Spleen (tissue), 11 donors: ENCODE data around the gene SLC13A3. TPM values are rescaled to one million over a fixed set of nuclear protein-coding genes. Genes with fewer than 3 reads are reported as not detected.
"Not testable (repeated sequence)": the region's sequence is repeated elsewhere in the genome, so short reads cannot be mapped to it uniquely, and the experiment has no call there.

Source experiments
- DNase-seq: peaks from one replicate; pipeline ENCODE4 v3.0.0-alpha.2; 2020
- H3K27ac ChIP-seq, 8 donors: fragments of 200-600 bp; sonication (generic) in 7 of 8; 1 replicate in 4 of 8; 2 replicates in 4 of 8; pipeline versions ENCODE4 v1.5.0 to v1.8.0; 2016 to 2021; ENCODE audit warnings: inconsistent platforms in 4 of 8, mild to moderate bottlenecking in 4 of 8, moderate library complexity in 1 of 8
- H3K27me3 ChIP-seq, 7 donors: fragments of 200-600 bp; sonication (generic) in 6 of 7; replicated peaks in 1 of 7; 1 replicate in 4 of 7; 2 replicates in 3 of 7; pipeline versions ENCODE4 v1.5.0 to v1.8.0; 2016 to 2021; ENCODE audit warnings: inconsistent platforms in 3 of 7, mild to moderate bottlenecking in 1 of 7
- H3K36me3 ChIP-seq, 6 donors: fragments of 200-600 bp; sonication (generic) in 5 of 6; 1 replicate in 4 of 6; 2 replicates in 2 of 6; pipeline versions ENCODE4 v1.5.0 to v1.8.0; 2016 to 2021; ENCODE audit warnings: inconsistent platforms in 2 of 6
- H3K4me1 ChIP-seq, 6 donors: fragments of 200-600 bp; sonication (generic) in 5 of 6; 1 replicate in 3 of 6; 2 replicates in 3 of 6; pipeline versions ENCODE4 v1.5.0 to v1.8.0; 2016 to 2021; ENCODE audit warnings: inconsistent platforms in 3 of 6
- H3K4me3 ChIP-seq, 8 donors: fragments of 200-600 bp; sonication (generic) in 7 of 8; 1 replicate in 4 of 8; 2 replicates in 4 of 8; pipeline versions ENCODE4 v1.5.0 to v1.8.0; 2016 to 2021; ENCODE audit warnings: inconsistent platforms in 4 of 8, mild to moderate bottlenecking in 4 of 8, moderate library complexity in 2 of 8
- H3K9me3 ChIP-seq, 8 donors: fragments of 200-600 bp; sonication (generic) in 7 of 8; 1 replicate in 4 of 8; 2 replicates in 4 of 8; pipeline versions ENCODE4 v1.5.0 to v1.8.0; 2016 to 2021; ENCODE audit warnings: inconsistent platforms in 4 of 8
- POLR2A ChIP-seq, 3 donors: fragments of 450-650 bp; IDR thresholded peaks; one replicate each; pipeline ENCODE4 v1.5.1; 2017; ENCODE audit warnings: antibody characterized with exemption in 3 of 3, mild to moderate bottlenecking in 1 of 3
- POLR2AphosphoS5 ChIP-seq, 3 donors: sonication (generic); formaldehyde crosslinking; IDR thresholded peaks; one replicate each; pipeline ENCODE4 v1.5.1; 2017; ENCODE audit warnings: antibody characterized with exemption in 3 of 3
- WGBS, 5 donors: extraction: QIAGEN DNeasy Blood & Tissue Kit in 3 of 5; methylation state at CpG; one replicate each; pipeline versions ENCODE4 v1.1.5 to v1.1.7; 2013 to 2018; 5-methylcytosine and 5-hydroxymethylcytosine counted together
- intact Hi-C: fragments of 100-400 bp; cut with DNase I; formaldehyde crosslinking; loops from one replicate; pipeline ENCODE4 v1.15.0; 2023; ENCODE audit warnings: low total_unique reads
- polyA plus RNA-seq, 3 donors: library from polyadenylated mRNA; stranded (reverse); fragments of 200-250 nt; gene quantifications; one replicate each; pipeline ENCODE4 v1.2.1, GENCODE V29; 2013
- total RNA-seq, 7 donors: library from RNA; depleted of rRNA in 3 of 7; stranded (reverse); fragments of >200 nt in 3 of 7; fragmentation: NEBNext Ultra II Directional in 4 of 7; extraction: Animal tissue kit (Norgen Biotek cat#: 25700) in 4 of 7; gene quantifications; one replicate each; pipeline versions ENCODE4 v1.1.0 to v1.2.1, GENCODE V29; 2016 to 2021
- TF ChIP-seq, protein P1 (sequence below), 11 experiments: fragments of 200-600 bp in 7 of 11; fragments of 450-650 bp in 4 of 11; sonication (generic) in 4 of 11; IDR thresholded peaks in 8 of 11; conservative IDR thresholded peaks in 3 of 11; 1 replicate in 7 of 11; 2 replicates in 4 of 11; pipeline versions ENCODE4 v1.4.0 to v1.8.0; 2016 to 2021; ENCODE audit warnings: antibody characterized with exemption in 11 of 11, inconsistent platforms in 4 of 11, mild to moderate bottlenecking in 1 of 11
- donor health status: healthy with polysubstance abuse.
- donor health status: DM: no; HTN: no; CAD: no; lungs with moderate emphysema.
- donor health status: DM: no; HTN: no; CAD: no.
- donor health status: Bipolar disorder and iron deficiency.
- donor health status: healthy.
- donor health status: DM: no; HTN: no; CAD: no.
- donor health status: DM: yes; HTN: yes; CAD: no.

Gene SLC13A3
- total and polyA plus RNA-seq, 10 donors, result 0.16 to 1.7 (median 0.44) TPM; not detected in 1

GRCh38 chr20:46681032-46681854 lies 30.0 kb upstream of the SLC13A3 start:
- 48 to 52% (median 50%) methylated on average over 14 of the region's 14 CpGs for WGBS, 5 donors
- intact Hi-C loops, result loop anchor here (5.0 kb wide), 1 partner anchor 159 kb away; no protein-coding TSS in a partner anchor

DNA sequence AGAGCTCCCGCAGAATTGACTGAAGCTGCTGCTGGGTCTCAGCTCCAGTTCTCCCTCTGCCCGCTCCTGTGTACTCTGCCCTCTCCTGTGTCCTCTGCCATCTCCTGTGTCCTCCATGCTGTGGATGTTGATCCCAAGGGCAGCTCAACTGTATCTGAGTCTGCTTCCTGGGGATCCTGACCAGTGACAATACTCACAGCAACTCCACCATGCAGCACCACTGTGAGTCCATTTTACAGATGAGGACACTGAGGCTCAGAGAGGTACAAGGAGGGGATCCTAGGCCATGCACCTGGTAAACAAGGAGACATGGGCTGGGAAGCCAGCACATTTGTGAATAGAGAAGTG lies 29.4 kb upstream of the SLC13A3 start:
- intact Hi-C loops, result loop anchor here (5.0 kb wide), 1 partner anchor 158 kb away; no protein-coding TSS in a partner anchor
- no peak overlapping the region for H3K4me3 ChIP-seq
- no peaks in the 10 kb centered on the region for H3K9me3 ChIP-seq
- TF ChIP-seq POLR2AphosphoS5 (IDR thresholded peaks at IDR 0.05) (no peak), POLR2A (IDR thresholded peaks at IDR 0.05) (no peak)
- TF ChIP-seq, protein P1, sequence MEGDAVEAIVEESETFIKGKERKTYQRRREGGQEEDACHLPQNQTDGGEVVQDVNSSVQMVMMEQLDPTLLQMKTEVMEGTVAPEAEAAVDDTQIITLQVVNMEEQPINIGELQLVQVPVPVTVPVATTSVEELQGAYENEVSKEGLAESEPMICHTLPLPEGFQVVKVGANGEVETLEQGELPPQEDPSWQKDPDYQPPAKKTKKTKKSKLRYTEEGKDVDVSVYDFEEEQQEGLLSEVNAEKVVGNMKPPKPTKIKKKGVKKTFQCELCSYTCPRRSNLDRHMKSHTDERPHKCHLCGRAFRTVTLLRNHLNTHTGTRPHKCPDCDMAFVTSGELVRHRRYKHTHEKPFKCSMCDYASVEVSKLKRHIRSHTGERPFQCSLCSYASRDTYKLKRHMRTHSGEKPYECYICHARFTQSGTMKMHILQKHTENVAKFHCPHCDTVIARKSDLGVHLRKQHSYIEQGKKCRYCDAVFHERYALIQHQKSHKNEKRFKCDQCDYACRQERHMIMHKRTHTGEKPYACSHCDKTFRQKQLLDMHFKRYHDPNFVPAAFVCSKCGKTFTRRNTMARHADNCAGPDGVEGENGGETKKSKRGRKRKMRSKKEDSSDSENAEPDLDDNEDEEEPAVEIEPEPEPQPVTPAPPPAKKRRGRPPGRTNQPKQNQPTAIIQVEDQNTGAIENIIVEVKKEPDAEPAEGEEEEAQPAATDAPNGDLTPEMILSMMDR (IDR thresholded peaks at IDR 0.05 in 8 of 11, conservative IDR thresholded peaks at IDR 0.05 in 3 of 11), result no peak
- no peak for DNase-seq
- WGBS, 5 donors, result 90 to 100% (median 96%) methylated on average over 2 of the region's 2 CpGs
- no peaks in the 10 kb centered on the region for H3K27me3 ChIP-seq
- no peak overlapping the region for H3K27ac ChIP-seq
- H3K36me3 ChIP-seq, result peaks cover 0 to 35% (median 5%) of the 10 kb centered on the region in 6 donors
- H3K4me1 ChIP-seq, result peaks cover 4 to 48% (median 33%) of the 10 kb centered on the region in 6 donors

More at GRCh38 chr20:46681032-46681854, 30.0 kb upstream of the SLC13A3 start:
- Histone ChIP-seq H3K36me3 (peaks cover 0 to 41% (median 5%) of the 10 kb centered on the region in 6 donors), H3K27me3 (no peaks in the 10 kb centered on the region), H3K4me1 (peaks cover 7 to 54% (median 37%) of the 10 kb centered on the region in 6 donors), H3K9me3 (no peaks in the 10 kb centered on the region), H3K27ac (no peak overlapping the region), H3K4me3 (no peak overlapping the region)
- TF ChIP-seq POLR2AphosphoS5 (IDR thresholded peaks at IDR 0.05) (no peak), POLR2A (IDR thresholded peaks at IDR 0.05) (no peak)
- TF ChIP-seq, protein P1 (IDR thresholded peaks at IDR 0.05 in 8 of 11, conservative IDR thresholded peaks at IDR 0.05 in 3 of 11), result peak; percentile 72 to 91 (median 85)
- DNase-seq, result no peak

DNA sequence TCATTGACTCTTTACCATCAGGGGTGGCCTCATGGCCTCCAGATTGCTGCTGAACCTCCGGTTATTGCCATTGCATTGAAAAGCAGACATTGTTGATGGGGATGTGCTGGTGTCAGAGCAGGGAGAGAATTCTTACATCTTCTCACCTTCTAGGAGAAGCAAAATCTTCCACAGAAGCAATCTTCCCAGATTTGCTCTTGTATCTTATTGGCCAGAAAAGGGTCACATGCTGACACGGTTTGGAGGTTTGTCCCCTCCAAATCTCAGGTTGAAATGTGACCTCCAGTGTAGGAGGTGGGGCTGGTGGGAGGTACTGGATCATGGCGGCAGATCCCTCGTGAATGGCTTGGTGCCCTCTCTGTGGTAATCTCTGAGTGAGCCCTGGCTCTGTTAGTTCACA lies 27.3 kb upstream of the SLC13A3 start:
- intact Hi-C loops, result no loop called here
- WGBS, 5 donors, result 83 to 95% (median 90%) methylated on average over 4 of the region's 4 CpGs
- H3K27me3 ChIP-seq, result no peaks in the 10 kb centered on the region
- no peaks in the 10 kb centered on the region for H3K9me3 ChIP-seq
- TF ChIP-seq, protein P1 (IDR thresholded peaks at IDR 0.05 in 8 of 11, conservative IDR thresholded peaks at IDR 0.05 in 3 of 11), result no peak
- TF ChIP-seq POLR2AphosphoS5 (IDR thresholded peaks at IDR 0.05) (no peak), POLR2A (IDR thresholded peaks at IDR 0.05) (no peak)
- no peak for DNase-seq
- peaks cover 4 to 27% (median 23%) of the 10 kb centered on the region in 6 donors for H3K4me1 ChIP-seq
- no peak overlapping the region for H3K27ac ChIP-seq
- peaks cover 0 to 14% (median 3%) of the 10 kb centered on the region in 6 donors for H3K36me3 ChIP-seq
- H3K4me3 ChIP-seq, result no peak overlapping the region

GRCh38 chr20:46677608-46678007 lies 26.3 kb upstream of the SLC13A3 start:
- intact Hi-C loops, result no loop called here
- peaks cover 0 to 17% (median 13%) of the 10 kb centered on the region in 6 donors for H3K4me1 ChIP-seq
- WGBS, 5 donors, result 85 to 97% (median 95%) methylated on average over 5 of the region's 5 CpGs

DNA sequence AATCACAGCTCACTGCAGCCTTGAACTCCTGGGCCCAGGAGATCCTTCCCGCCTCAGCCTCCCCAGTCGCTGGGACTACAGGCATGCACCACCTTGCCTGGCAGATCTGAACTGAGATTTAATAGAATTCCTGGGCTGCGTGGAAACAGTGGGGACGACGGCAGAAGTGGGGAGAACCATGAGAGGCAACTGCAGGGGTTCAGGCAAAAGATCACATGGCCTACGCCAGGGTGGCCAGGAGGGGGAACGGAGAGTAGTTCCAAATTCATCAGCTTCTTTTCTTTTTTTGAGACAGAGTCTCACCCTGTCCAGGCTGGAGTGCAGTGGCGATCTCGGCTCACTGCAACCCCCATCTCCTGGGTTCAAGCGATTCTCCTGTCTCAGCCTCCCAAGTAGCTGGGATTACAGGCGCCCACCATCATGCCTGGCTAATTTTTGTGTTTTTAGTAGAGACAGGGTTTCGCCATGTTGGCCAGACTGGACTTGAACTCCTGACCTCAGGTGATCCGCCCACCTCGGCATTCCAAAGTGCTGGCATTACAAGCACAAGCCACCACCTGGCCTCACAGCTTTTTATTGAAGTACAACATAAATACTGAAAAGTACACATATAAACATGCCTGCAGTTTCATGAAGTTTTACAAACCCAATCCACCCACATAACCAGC lies 25.5 kb upstream of the SLC13A3 start:
- H3K9me3 ChIP-seq, H3K27me3 ChIP-seq, DNase-seq, intact Hi-C loops, H3K4me3 ChIP-seq, H3K27ac ChIP-seq: not testable (repeated sequence)
- H3K4me1 ChIP-seq, result peaks cover 0 to 13% (median 9%) of the 10 kb centered on the region in 6 donors
- H3K36me3 ChIP-seq, result peaks cover 0 to 12% (median 3%) of the 10 kb centered on the region in 6 donors
- WGBS, 5 donors, result 92 to 97% (median 96%) methylated on average over 11 to 14 of the region's 14 CpGs

More at GRCh38 chr20:46677608-46678007, 26.3 kb upstream of the SLC13A3 start:
- no peaks in the 10 kb centered on the region for H3K27me3 ChIP-seq
- H3K27ac ChIP-seq, result no peak overlapping the region
- H3K4me3 ChIP-seq, result no peak overlapping the region
- H3K9me3 ChIP-seq, result peaks cover 0 to 1% (median 0%) of the 10 kb centered on the region in 8 donors
- DNase-seq, result no peak
- TF ChIP-seq, protein P1 (IDR thresholded peaks at IDR 0.05 in 8 of 11, conservative IDR thresholded peaks at IDR 0.05 in 3 of 11), result no peak
- TF ChIP-seq POLR2AphosphoS5 (IDR thresholded peaks at IDR 0.05) (no peak), POLR2A (IDR thresholded peaks at IDR 0.05) (no peak)
- peaks cover 0 to 12% (median 3%) of the 10 kb centered on the region in 6 donors for H3K36me3 ChIP-seq
